Hematopoietic multipotent progenitor cell treated with erythropoietin and hydrocortisone succinate and interleukin-3 and kit ligand, for 15 days (in vitro differentiated cells): ENCODE data around the gene PARD3B.

Experiments
- DNase-seq: peaks from one replicate; pipeline ENCODE4 v3.0.0-alpha.2; 2015; ENCODE audit warnings: low spot score

The PARD3B gene

DNA sequence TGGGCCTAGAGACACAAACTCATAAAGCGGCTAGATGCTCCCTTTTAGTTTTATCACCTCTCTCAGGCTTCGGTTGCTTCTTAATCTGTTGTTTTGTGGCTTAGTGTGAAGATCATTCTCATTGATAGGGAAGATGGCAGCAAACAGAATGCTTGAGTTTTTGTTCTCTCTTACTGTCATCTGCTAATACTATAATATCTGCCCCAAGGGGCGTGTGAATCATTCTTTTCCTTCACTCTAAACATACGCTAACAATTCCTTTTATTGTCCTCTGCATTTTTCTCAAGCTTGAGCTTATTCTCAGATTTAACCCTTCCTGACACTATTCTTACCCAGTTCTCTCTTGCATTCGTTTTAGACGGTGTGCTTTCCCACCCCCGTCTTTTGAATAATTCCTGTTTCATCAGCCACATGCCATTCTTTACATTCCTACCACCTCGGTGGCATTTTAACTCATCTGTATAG is 813.1 kb downstream of the PARD3B start:
- no peak for DNase-seq

DNA sequence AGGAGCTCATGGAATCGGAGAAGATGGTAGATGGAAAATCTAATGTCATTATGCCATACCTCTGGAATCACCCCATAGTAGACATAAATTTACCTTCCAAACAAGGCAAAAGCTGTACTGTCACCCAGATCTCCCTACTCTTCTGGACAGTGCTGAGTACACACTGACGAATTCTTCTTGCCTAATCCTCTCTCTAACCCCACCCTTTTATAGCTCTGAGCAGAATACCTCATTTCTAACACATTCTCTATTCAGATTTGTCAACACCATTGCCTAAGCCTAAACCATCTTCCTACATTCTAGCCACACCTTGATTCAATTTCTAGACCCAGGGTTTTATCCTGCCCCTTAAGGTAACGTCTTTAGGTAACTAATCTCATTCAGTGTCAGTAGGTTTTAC is 816.0 kb downstream of the PARD3B start:
- DNase-seq, result no peak

DNA sequence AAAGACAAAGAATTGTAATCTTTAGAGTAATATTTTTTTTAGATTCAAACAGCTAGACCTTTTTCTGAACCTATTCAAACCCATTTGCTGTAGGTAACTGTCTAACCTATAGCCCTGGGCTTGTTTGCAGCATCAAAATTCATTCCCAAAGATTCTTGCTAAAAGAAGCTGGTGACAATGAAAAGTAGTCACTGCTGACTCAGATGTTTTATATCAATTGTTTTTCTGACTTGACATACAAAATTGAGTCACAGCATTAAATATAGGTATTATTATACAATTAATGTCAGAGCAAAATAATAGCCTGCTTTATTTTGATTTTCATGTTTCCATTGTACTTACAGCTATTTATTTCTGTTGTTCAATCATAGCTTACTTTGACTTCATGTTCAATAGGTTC is 816.7 kb downstream of the PARD3B start:
- DNase-seq, result no peak

DNA sequence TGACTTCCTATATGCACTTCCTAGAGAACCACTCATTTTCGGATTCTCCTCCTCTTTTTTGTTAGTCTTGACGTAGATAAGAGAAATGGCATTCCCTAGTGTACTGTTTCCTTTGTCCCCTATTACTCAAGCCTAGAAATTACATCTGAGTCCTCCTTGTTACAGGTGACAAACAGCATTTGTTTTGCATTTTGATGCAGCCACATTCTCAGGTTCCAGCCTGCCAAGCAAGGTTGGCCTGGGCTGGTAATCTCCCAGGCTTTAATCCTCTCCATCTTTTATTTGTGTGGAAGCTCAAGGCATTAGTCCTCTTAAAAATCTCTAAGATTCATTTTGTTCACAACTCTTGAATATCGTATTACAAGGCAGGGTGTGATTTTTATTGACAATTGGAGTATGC is 819.0 kb downstream of the PARD3B start:
- DNase-seq, result no peak

DNA sequence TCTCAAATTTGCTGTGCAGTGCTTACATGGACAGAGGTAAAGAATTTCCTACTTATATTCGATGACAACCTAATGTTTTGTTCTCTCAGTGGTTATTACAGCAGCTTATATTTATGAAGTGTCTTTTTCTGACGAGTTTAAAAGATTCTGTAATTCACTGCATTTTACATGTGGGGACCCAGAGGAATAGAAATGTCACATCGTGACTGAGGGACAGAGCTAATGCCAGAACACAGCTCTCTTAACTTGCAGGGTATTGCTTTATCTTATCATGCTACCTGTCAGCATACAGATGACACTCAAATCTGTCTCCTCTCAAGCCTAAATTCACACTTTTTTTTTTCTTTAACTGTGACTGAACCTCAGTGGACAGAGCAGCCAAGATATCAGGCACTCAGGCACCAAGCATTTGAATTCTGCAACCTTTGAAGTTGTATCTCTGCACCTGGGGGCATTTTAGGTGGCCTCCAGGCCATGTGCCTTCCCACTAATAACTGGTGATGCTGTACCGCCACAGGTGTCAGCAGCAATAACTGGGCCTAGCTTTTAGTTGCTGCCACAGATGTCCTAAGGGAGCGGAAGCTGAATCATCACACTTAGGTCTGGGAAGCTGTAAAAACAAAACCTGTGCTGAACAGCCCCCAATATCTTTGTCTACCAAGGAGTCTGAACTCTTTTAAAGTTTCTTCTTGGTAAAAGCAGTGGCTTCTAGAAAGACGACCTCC is 821.2 kb downstream of the PARD3B start:
- no peak for DNase-seq

DNA sequence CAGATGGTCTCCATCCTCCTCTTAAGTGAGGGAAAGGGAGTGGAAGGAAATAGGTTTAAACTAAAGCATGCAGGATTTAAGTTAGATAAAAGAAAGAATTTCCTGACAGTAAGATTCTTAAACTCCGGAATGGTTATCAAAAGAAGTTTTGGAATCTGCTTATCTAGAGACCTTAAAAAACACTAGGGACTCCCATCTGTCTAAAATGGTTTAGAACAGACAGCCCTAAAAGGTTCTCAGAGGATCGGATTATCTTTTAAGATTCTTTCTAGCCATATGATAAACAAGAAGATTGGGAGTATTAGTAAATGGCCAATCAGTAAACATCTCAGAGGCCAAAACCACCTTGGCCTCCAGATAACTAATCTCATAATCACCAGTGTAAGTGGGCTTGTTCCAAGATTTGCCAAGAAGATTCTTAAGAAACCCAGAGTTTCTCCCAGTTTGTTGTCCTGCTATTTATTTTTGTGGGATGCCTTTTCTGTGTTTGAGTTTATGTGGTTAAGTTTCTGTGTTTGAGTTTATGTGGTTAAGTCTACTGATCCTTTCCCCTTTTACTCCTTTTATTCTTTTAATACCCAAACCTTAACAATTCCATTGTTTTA is 822.2 kb downstream of the PARD3B start:
- DNase-seq, result no peak

DNA sequence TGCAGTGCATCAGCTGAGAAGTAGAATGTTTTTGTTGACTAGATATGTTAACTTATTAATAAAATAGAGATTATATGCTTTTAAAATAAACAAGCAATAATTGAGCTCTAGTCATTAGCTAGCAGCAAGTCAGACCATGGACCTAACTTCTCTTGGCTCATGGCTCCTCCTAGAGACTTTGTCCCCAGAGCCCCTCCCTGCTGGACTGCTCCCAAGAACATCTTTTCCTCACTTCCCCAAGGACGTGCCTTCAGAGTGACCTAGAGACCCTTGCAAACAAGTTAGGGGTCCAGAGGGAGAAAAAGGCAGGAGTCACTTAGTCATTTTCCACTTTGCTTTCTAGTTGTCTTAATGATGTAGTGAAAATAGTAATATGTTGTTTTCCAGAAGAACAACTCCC is 824.5 kb downstream of the PARD3B start:
- no peak for DNase-seq

DNA sequence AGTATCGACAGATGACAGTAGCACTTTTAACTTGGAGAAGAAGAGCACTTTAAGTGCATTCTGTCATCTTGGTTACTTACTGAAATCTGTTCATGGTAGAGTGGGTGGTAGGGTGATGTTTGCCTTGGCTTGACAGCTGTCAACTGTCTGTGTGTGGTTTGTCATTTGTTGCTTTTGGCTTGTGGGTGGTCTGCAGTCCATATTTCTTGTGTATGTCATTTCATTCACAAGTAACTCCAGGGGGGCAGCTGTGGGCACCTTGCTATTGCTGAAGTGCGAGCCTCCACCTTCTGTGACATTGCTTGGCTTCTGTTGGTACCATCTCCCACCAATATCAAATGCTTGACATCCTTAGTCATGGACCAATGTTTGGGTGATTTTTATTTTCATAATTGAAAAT is 825.5 kb downstream of the PARD3B start:
- DNase-seq, result no peak

DNA sequence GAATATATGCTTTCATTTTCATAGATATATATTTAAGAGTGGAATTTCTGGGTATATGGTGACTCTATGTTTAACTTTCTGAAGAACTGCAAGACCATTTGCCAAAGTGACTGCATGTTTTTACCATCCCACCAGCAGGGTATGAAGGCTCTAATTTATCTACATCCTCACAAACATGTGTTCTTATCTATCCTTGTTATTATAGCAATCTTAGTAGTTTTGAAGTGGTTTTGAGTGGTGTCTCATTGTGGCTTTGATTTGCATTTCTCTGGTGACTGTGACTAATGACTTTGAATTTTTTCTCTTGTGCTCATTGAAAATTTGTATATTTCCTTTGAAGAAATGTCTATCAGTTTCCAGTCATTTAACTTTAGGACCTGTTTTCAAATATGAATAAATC is 826.9 kb downstream of the PARD3B start:
- DNase-seq, result no peak

DNA sequence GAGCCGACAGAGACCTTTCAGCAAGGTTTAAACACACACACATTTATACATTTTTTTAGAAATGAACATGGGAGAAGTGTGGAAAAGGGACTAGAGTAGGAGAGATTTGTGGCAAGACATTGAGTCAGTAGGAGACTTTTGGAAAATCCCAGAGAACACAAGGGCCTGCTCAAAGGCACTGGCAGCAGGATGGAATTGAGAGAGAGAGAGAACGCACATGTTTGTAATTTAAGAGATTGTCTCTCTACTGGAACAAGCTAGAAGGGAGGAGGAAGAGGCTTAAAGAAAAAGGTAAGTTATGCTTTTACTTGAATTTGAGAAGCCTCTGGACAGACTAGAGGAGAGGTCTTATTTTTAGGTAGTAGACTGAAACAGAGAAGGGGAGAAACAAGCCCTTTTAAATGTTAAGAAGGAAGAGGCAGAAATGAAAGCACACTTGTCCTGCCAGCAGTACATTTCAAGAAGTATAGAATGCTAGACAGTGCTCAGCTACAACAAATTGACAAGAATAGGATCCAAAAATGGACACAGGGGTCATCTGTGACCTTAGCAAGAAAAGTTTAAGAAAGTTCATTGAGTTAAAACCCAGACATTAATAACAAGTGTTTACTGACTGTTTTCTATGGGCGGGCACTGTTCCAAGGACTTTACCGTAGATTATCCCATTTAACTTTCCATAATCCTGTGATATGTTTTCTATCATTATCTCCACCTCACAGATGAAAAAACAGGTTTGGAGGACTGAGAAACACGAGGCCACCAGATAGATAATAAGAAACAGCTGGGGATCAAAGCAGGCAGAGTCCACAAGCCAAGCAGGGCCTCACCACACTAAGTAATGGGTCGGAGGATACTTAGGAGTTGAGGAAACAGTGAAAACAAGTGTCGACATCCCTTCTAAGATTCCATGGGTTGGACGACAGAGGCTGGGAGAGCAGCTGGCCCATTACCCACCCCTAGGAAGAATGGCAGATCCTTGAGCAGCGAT is 830.5 kb downstream of the PARD3B start:
- DNase-seq, result no peak

DNA sequence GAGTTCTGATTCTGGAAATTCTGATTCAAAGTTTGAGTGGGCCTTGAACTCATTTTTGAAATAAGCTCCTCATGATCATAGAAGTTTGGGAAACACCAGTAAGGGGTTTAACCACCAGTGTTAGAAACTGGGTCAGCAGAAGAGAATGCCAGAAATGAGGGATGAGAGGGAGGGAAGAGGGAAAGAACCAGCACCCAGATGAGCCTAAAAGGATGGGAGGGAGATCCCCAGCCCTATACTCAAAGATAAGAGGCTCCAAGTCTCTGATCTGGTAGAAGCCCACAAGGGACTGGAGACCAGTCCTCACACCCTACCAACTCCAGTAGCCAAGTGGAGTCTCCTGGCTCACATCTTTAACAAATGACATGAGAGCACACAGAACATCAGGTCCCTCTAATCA is 832.0 kb downstream of the PARD3B start:
- no peak for DNase-seq

DNA sequence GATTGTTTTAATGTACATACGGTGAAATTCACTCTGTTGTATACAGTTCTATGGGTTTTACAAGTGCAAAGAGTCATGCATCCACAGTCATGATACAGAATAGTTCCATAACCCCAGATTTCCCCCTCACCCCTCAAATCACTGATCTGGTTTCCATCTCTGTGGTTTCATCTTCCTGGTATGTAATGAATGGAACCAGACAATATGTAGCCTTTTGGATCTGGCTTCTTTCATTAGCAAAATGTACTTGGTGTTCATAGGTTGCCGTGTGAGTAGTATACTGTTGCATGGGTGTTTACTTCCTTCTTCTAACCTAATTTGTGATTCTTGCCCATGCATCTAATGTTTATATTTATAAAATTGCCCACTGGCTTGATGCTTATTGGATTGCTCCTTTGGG is 838.3 kb downstream of the PARD3B start:
- no peak for DNase-seq

DNA sequence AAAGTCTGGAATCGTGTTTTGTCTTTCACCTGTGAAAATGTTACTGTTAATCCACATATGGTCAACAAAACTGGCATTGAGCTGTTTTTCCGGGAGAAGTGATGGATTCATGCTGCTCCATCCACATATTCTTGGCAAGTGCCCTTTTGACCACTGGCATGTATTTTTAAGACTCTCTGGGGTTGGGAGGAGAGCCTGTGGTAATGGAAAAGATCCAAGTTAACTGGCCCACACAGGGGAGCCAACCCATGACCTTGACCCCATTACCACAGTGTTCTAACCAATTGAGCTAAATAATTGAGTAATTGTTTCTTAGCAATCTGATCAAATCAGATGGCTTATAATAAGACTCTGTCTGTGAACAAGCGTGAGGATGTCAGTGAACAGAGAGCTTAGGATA is 840.8 kb downstream of the PARD3B start:
- no peak for DNase-seq

DNA sequence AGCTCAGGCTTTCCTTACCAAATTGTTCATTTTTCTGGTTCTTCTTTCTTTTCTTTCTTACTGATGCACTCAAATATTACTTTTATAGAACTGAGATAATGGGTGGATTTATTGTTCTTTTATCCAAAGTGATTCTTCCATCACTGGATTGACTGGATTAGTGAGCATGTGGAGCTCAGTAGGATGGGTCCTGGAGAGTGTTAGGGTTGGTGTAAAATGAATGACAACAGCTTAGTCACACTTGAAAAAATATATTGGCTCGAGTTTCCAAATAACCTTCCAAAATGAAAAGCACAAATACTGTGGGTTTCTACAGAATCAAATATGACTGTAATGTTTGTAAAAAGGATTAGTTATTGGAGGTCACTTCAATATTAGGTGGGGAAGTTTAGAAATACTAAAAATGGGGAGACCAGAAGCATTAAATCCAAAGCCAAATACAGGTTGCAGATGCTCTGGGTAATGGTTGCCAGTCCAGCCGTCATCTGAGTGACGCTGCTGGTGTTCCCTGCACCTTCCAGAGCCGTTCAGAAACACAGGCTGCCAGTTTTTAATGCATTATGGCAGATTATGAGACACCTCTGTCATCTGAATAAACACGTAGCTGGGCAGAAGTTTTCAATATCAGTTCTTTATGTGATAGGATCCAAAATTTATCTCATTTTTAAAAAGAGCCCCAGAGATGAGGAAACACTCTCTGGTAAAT is 842.2 kb downstream of the PARD3B start:
- no peak for DNase-seq

DNA sequence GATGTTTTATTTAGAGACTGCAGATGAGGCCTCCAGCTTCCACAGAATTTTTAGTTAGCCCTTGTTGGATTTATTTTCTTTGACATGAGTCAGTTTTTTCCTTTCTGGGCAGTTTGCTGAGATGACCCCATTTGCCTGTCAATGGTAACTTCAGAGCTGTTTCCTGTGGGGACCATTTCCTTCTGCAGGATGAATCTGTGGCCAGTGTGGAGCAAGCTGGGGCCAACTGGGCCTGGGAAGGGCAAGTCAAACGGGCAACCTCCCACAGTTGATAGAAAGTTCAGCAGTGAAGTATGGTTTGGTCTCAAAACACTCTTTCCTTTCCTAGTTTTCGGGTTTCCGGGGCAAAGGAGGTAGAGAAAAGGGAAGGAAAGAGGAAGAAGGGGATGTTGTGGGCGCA is 845.6 kb downstream of the PARD3B start:
- no peak for DNase-seq

DNA sequence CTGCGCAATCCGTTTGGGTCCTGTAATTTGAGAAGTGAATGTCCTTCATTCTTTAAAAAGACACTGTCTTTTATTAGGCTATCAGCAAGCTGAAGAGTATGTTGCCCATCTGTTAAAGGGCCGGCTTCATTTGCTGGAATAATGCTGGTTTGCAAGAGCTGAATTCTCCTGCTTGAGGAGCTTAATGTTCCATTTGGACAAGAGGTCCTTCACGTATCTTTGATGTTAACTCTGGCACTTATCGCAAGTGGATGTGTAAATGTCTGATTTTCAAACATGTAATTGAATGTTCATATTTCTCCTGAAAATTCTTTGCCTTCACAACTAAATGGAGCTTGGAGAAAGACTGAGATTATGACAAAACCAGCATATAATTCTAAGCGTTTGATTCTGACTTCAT is 856.2 kb downstream of the PARD3B start:
- no peak for DNase-seq

DNA sequence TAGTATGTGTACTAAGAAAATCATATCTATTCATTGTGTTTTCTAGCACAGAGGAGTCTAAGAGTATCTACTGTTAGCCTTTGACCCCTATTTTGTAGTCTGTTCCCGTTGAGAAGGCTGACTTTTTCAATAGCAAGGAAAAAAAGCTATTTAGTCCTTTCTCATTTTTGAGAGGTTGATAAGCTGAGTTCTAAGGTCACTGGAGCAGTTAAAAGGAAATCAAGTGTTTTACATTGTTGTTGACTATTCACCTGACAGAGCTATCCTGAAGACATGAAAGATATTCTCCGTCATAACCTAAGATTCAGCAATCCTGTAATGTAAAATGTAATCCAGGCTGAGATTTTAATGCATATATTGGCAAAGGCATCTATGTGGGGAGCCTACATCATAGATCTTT is 856.7 kb downstream of the PARD3B start:
- DNase-seq, result no peak

DNA sequence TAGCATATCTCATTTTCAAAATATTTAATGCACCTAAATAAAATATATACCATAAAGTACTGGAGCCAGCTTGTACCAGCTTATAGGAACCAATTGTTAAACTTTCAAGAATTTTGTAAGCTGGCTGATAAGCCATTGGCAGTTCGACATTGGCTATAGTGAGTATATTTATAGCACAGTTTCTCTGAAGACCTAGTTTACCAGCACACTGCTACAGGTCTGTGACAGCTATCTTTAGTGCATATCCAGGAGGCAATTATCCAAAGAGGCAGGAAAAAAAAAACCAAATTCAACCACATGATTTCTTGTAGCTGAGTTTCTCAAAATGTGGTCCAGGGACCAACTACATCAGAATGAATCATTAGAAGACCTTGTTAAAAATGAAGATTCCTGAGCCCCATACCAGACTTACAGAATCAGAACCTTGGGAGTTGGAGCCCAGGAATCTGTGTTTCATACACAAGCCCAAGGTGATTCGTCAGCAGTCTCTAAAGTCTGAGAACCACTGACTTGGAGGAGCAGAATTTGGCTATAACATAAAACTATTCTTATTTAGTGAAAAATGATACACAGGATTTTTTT is 858.1 kb downstream of the PARD3B start:
- DNase-seq, result no peak

DNA sequence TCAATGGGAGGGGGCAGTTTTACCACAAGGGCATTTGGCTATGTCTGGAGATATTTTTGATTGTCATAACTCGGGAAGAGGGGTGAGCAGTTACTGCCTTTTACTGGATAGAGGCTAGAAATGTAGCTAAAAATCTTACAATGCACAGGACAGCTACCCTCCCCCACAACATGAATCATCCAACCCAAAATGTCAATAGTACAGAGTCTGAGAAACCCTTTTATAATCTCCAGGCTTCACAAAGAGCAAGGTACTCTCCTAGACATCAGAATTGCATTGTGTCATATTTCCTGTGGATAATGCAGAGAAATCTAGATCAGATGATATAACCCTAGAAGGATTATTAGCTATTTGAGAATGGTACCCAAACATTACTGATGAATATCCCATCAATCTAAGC is 859.9 kb downstream of the PARD3B start:
- DNase-seq, result no peak

DNA sequence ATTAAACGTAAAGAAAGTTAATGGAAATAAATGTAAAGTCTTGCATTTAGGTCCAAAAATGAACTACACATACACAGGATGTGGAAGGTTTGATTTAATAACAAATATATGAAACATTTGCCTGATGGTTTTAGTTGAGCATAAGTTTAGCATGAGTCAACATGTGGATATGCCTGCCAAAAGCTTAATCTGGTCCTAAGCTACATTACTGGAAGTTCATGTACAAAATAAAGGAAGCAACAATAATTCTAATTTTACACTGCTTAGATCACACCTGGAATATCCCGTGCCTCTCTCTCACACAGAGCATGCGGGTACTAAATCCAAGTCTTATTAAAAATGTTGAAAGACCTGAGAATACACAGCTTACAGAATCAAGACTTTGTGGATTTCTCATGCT is 860.5 kb downstream of the PARD3B start:
- DNase-seq, result no peak

DNA sequence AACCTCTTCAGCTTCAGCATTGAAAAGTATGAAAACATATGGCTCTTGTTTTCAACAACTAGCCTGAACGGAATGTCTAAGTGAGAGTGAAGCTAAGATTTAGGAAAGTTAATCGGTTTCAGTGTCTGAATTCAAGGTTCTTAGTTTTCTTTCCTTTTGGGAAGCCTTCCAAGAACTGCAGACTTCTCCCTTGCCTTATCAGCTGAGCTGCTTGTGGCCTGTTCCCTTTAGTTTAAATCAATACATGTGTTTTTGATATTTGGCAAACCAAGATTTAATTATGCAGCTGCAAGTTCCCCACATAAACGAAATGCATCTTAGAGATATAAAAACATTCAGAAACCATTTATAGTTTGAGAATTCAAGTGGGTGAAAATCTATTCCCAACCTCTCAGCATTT is 862.7 kb downstream of the PARD3B start:
- no peak for DNase-seq

DNA sequence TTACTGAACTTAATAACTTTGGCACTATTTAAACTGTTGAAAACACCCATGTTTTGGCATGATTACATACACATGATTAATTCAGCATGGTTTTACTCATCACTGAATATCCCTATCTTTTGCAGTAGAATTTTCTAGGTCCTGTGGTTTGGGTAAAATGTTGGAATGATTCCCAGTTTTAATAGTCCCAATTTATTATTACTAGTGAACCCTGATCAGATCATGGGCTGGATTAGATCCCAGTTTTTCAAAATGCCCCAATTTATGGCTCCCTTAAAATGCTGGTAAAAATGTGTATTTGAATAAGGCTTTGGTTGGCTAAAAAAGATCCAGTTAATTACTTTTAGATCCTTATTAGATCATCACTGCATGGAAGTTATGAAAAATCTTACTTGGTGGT is 863.4 kb downstream of the PARD3B start:
- DNase-seq, result no peak
